Parathyroid adenoma (tissue), 2 donors: ENCODE results near the gene RNF220.

Source experiments
- H2AFZ ChIP-seq: fragments of 300-600 bp; sonication (generic); one replicate; pipeline ENCODE4 v1.7.0; 2017; ENCODE audit warnings: antibody characterized with exemption, mild to moderate bottlenecking
- H3K27ac ChIP-seq: fragments of 300-600 bp; sonication (generic); one replicate; pipeline ENCODE4 v1.7.0; 2017
- H3K27me3 ChIP-seq: fragments of 300-600 bp; sonication (generic); one replicate; pipeline ENCODE4 v1.7.0; 2017; ENCODE audit warnings: low read length; ENCODE audit not compliant: control insufficient read depth, insufficient read depth
- H3K36me3 ChIP-seq: fragments of 300-600 bp; sonication (generic); one replicate; pipeline ENCODE4 v1.7.0; 2017; ENCODE audit warnings: low read length; ENCODE audit not compliant: control insufficient read depth, insufficient read depth
- H3K4me1 ChIP-seq: fragments of 300-600 bp; sonication (generic); one replicate; pipeline ENCODE4 v1.7.0; 2017; ENCODE audit warnings: control low read depth
- H3K4me2 ChIP-seq: fragments of 300-600 bp; sonication (generic); one replicate; pipeline ENCODE4 v1.7.0; 2017; ENCODE audit warnings: low read length
- H3K4me3 ChIP-seq: fragments of 300-600 bp; sonication (generic); one replicate; pipeline ENCODE4 v1.7.0; 2017; ENCODE audit warnings: low read depth, low read length
- H3K79me2 ChIP-seq: fragments of 300-600 bp; sonication (generic); one replicate; pipeline ENCODE4 v1.7.0; 2017; ENCODE audit warnings: control low read depth
- H3K9ac ChIP-seq: fragments of 300-600 bp; sonication (generic); one replicate; pipeline ENCODE4 v1.7.0; 2017; ENCODE audit warnings: mild to moderate bottlenecking
- H3K9me3 ChIP-seq: fragments of 300-600 bp; sonication (generic); one replicate; pipeline ENCODE4 v1.7.0; 2017; ENCODE audit warnings: low read length; ENCODE audit not compliant: control insufficient read depth
- TF ChIP-seq, protein P1 (sequence below): fragments of 300-600 bp; sonication (generic); IDR thresholded peaks from one replicate; pipeline ENCODE4 v1.7.0; 2017; ENCODE audit warnings: antibody characterized with exemption, mild to moderate bottlenecking
- donor health status: primary hyperparathyroidism.

RNF220 gene

GRCh38 chr1:44464361-44464760 lies 59.3 kb downstream of the RNF220 start:
- Histone ChIP-seq H2AFZ (no peak overlapping the region), H3K4me3 (no peak overlapping the region), H3K4me2 (no peak overlapping the region), H3K9me3 (no peaks in the 10 kb centered on the region), H3K79me2 (no peaks in the 10 kb centered on the region), H3K27me3 (no peaks in the 10 kb centered on the region), H3K4me1 (no peaks in the 10 kb centered on the region), H3K27ac (no peak overlapping the region), H3K9ac (no peak overlapping the region), H3K36me3 (no peaks in the 10 kb centered on the region)
- TF ChIP-seq, protein P1, sequence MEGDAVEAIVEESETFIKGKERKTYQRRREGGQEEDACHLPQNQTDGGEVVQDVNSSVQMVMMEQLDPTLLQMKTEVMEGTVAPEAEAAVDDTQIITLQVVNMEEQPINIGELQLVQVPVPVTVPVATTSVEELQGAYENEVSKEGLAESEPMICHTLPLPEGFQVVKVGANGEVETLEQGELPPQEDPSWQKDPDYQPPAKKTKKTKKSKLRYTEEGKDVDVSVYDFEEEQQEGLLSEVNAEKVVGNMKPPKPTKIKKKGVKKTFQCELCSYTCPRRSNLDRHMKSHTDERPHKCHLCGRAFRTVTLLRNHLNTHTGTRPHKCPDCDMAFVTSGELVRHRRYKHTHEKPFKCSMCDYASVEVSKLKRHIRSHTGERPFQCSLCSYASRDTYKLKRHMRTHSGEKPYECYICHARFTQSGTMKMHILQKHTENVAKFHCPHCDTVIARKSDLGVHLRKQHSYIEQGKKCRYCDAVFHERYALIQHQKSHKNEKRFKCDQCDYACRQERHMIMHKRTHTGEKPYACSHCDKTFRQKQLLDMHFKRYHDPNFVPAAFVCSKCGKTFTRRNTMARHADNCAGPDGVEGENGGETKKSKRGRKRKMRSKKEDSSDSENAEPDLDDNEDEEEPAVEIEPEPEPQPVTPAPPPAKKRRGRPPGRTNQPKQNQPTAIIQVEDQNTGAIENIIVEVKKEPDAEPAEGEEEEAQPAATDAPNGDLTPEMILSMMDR, result no peak

DNA sequence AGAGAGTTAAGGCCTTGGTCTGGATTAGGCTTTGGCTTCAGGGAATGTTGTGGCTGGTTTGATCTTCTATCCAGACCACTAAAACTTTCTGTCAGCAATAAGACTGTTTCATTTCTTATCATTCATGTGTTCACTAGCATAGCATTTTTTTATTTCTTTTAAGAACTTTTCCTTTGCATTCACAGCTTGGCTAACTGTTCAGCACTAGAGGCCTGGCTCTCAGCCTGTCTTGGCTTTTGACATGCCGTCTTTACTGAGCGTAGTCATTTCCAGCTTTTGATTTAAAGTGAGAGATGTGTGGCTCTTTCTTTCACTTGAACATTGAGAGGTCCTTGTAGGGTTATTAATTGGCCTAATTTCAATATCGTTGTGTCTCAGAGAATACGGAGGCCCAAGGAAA lies 62.5 kb downstream of the RNF220 start:
- no peak overlapping the region for H2AFZ ChIP-seq
- H3K27ac ChIP-seq, result no peak overlapping the region
- no peak overlapping the region for H3K4me3 ChIP-seq
- TF ChIP-seq, protein P1, result no peak
- H3K4me1 ChIP-seq, result no peaks in the 10 kb centered on the region
- H3K27me3 ChIP-seq, result no peaks in the 10 kb centered on the region
- no peaks in the 10 kb centered on the region for H3K36me3 ChIP-seq
- no peak overlapping the region for H3K9ac ChIP-seq
- no peaks in the 10 kb centered on the region for H3K79me2 ChIP-seq
- no peak overlapping the region for H3K4me2 ChIP-seq
- H3K9me3 ChIP-seq, result no peaks in the 10 kb centered on the region

DNA sequence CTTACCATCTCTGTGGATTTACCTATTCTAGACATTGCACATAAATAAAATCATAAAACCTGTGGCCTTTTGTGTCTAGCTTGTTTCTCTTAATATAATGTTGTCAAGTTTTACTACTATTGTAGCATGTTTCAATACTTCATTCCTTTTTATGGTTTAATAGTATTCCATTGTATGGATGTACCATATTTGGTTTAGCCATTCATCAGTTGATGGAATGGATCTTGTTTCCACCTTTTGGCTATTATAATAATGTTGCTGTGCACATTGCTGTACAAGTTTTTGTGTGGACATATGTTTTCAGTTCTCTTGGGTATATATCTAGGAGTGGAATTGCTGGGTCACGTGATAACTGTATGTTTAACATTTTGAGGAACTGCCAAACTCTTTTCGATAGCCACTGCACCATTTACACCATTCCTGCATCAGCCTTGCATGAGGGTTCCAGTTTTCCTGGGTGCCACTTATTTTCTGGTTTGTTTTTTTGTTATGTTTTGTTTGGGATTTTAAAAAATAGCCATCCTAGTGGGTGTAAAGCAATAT lies 66.9 kb downstream of the RNF220 start:
- H2AFZ ChIP-seq, result no peak overlapping the region
- no peak overlapping the region for H3K4me2 ChIP-seq
- H3K27ac ChIP-seq, result no peak overlapping the region
- no peaks in the 10 kb centered on the region for H3K79me2 ChIP-seq
- H3K9ac ChIP-seq, result no peak overlapping the region
- no peak overlapping the region for H3K4me3 ChIP-seq
- no peaks in the 10 kb centered on the region for H3K9me3 ChIP-seq
- H3K36me3 ChIP-seq, result no peaks in the 10 kb centered on the region
- TF ChIP-seq, protein P1, result no peak
- H3K4me1 ChIP-seq, result no peaks in the 10 kb centered on the region
- no peaks in the 10 kb centered on the region for H3K27me3 ChIP-seq

DNA sequence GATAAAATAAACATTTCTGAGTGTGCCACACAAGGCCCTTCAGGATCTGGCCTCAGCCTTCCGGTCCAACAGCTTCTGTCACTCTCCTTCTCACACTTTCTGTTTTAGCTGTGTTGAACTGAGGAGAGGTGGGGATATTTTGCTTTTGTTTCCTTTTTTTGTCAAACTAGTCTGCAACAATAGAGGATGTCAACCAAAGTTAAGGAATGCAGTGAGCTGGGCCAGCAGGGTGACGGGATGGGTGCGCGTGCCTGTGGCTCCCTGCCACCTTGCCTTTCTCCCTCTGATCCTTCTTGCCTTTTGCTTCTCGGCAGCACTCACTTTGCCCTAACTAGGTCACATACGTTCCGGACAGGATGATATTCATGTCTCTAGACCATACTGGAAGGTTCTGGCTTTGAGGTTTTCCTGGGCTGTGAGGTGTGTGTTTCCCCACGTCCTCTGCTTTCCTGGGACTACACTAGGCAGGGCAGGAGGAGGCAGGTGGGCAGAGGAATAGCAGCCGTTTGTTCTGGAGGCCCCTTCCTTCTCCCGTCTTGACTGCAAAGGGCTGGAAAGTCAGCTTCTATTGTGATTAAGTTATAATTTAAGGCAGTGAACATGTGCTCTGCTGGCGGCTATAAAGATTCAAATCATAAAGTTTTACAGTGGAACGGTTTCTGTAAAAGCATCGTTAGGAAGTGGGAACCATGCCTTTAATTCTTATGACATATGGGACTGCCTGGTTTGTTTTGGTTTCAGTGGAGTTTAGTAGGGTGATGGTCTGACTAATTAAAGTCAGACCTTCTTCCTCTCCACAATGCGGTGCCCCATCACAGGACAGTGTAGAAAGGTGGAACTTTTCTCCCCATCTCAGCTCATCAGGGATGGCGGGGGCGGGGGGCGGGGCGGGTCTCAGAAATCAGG lies 67.8 kb downstream of the RNF220 start:
- H3K4me3 ChIP-seq, result no peak overlapping the region
- TF ChIP-seq, protein P1, result no peak

More for the DNA sequence above, 67.8 kb downstream of the RNF220 start:
- H3K9me3 ChIP-seq, result no peaks in the 10 kb centered on the region
- H3K4me2 ChIP-seq, result no peak overlapping the region
- no peaks in the 10 kb centered on the region for H3K79me2 ChIP-seq
- H3K36me3 ChIP-seq, result no peaks in the 10 kb centered on the region
- no peaks in the 10 kb centered on the region for H3K27me3 ChIP-seq
- H3K9ac ChIP-seq, result no peak overlapping the region
- H3K4me1 ChIP-seq, result no peaks in the 10 kb centered on the region
- peak overlapping the region; percentile 18 for H2AFZ ChIP-seq
- no peak overlapping the region for H3K27ac ChIP-seq
